Colonic mucosa (tissue), 4 donors: Measurements from ENCODE around the gene FGD2. TPM values are rescaled to one million over a fixed set of nuclear protein-coding genes. Genes with fewer than 3 reads are reported as not detected.

ENCODE experiments used
- DNase-seq: peaks from one replicate; pipeline ENCODE4 v3.0.0-alpha.2; 2020
- H3K27ac ChIP-seq: fragments of 200-600 bp; one replicate; pipeline ENCODE4 v1.8.0; 2021
- H3K27me3 ChIP-seq: fragments of 200-600 bp; one replicate; pipeline ENCODE4 v1.8.0; 2021
- H3K36me3 ChIP-seq: fragments of 200-600 bp; one replicate; pipeline ENCODE4 v1.8.0; 2021
- H3K4me1 ChIP-seq: fragments of 200-600 bp; one replicate; pipeline ENCODE4 v1.8.0; 2021; ENCODE audit warnings: mild to moderate bottlenecking
- H3K4me3 ChIP-seq: fragments of 200-600 bp; one replicate; pipeline ENCODE4 v1.8.0; 2021
- H3K9ac ChIP-seq, 2 donors: one replicate each; pipeline ENCODE4 v1.7.0; 2013; ENCODE audit warnings: control low read depth in 2 of 2, low read depth in 2 of 2, low read length in 2 of 2
- H3K9me3 ChIP-seq: fragments of 200-600 bp; one replicate; pipeline ENCODE4 v1.8.0; 2021
- CTCF ChIP-seq: fragments of 200-600 bp; IDR thresholded peaks from one replicate; pipeline ENCODE4 v1.8.0; 2022; ENCODE audit warnings: antibody characterized with exemption, mild to moderate bottlenecking
- intact Hi-C: fragments of 100-400 bp; cut with DNase I; formaldehyde crosslinking; loops from one replicate; pipeline ENCODE4 v1.14.1; 2022
- total RNA-seq, 2 donors: library from RNA; stranded (reverse); fragmentation: NEBNext Ultra II Directional in 1 of 2; extraction: Animal tissue kit (Norgen Biotek cat#: 25700) in 1 of 2; gene quantifications; one replicate each; pipeline ENCODE4 v1.2.1, GENCODE V29; 2021
- donor health status: healthy.
- donor health status: DM: no; HTN: no; CAD: no.
- donor health status: DM: no; HTN: no; CAD: no.

Gene FGD2
- total RNA-seq, 2 donors from 2014 or later: 3.6 to 3.8 TPM

- H3K36me3 ChIP-seq: peaks cover 25% of the 10 kb centered on the region
- no peak for TF ChIP-seq CTCF
- no peaks in the 10 kb centered on the region for H3K4me1 ChIP-seq
- H3K27me3 ChIP-seq: no peaks in the 10 kb centered on the region
- no peak for DNase-seq
- no peak overlapping the region for H3K27ac ChIP-seq
- no peak overlapping the region for H3K9ac ChIP-seq
- intact Hi-C loops: loop anchor here (5.0 kb wide), 1 partner anchor 81 kb away; no protein-coding TSS in a partner anchor
- no peak overlapping the region for H3K4me3 ChIP-seq
- H3K9me3 ChIP-seq: no peaks in the 10 kb centered on the region
Observed at GRCh38 chr6:36978421-36979346, 26.8 kb upstream of the FGD2 start.

DNA sequence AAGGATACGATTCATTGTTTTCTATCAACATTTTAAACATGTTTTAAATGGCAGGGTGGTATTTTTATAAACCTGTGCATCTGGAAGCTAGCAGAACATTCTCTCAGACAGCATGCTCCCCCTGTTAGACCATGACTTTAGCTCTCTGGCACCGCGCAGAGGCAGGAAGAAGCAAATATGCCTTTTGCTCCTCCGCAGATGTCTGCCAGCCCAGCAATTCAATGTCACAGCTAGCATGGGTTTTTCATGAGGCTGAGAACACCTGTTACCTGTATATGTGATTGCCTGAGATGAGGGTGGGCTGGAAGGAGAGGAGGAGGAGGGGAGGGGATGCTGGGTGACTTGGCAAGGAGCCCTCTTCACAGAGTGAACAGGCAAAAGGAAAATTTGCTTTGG, 26.1 kb upstream of the FGD2 start:
- peak; percentile 34 for DNase-seq
- Histone ChIP-seq H3K9me3 (no peaks in the 10 kb centered on the region), H3K4me3 (no peak overlapping the region), H3K27ac (no peak overlapping the region), H3K36me3 (peaks cover 23% of the 10 kb centered on the region), H3K27me3 (no peaks in the 10 kb centered on the region), H3K9ac (no peak overlapping the region), H3K4me1 (peaks cover 2% of the 10 kb centered on the region)
- intact Hi-C loops: loop anchor here (5.0 kb wide), 1 partner anchor 82 kb away; no protein-coding TSS in a partner anchor
- peak; percentile 23 for TF ChIP-seq CTCF

- TF ChIP-seq CTCF: no peak
- no peak overlapping the region for H3K4me3 ChIP-seq
- no peaks in the 10 kb centered on the region for H3K9me3 ChIP-seq
- peaks cover 21% of the 10 kb centered on the region for H3K36me3 ChIP-seq
- H3K4me1 ChIP-seq: peaks cover 2% of the 10 kb centered on the region
- H3K9ac ChIP-seq: no peak overlapping the region
- intact Hi-C loops: loop anchor here (10.0 kb wide), 1 partner anchor 215 kb away; no protein-coding TSS in a partner anchor
- H3K27me3 ChIP-seq: no peaks in the 10 kb centered on the region
- H3K27ac ChIP-seq: no peak overlapping the region
- DNase-seq: no peak
Observed at GRCh38 chr6:36980129-36980528, 25.3 kb upstream of the FGD2 start.

- peaks cover 2% of the 10 kb centered on the region for H3K4me1 ChIP-seq
- H3K4me3 ChIP-seq: no peak overlapping the region
- H3K9ac ChIP-seq: no peak overlapping the region
- no peaks in the 10 kb centered on the region for H3K9me3 ChIP-seq
- TF ChIP-seq CTCF: no peak
- intact Hi-C loops: loop anchor here (10.0 kb wide), 1 partner anchor 216 kb away; no protein-coding TSS in a partner anchor
- no peak overlapping the region for H3K27ac ChIP-seq
- DNase-seq: no peak
- H3K36me3 ChIP-seq: peaks cover 16% of the 10 kb centered on the region
- no peaks in the 10 kb centered on the region for H3K27me3 ChIP-seq
Observed at GRCh38 chr6:36980876-36981619, 24.4 kb upstream of the FGD2 start.

DNA sequence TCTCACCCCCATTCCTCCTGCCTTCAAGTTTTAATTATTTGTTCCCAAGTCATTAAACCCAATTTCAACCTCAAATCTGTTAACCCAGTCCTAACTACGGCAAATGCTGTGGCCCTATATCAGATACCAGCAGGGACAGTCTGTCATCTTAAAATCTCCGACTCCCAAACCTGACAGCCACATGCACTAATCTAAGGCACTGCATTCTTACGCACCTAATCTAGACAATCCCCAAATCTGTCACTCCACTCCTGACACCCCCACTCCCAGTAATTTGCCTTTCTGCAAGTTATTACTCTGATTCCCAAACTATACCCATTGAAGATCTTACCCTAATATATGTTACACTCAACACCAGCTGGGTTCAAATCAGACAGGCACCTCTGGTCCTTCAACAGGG, 21.9 kb upstream of the FGD2 start:
- H3K27me3 ChIP-seq: no peaks in the 10 kb centered on the region
- intact Hi-C loops: loop anchor here (10.0 kb wide), 1 partner anchor 219 kb away; no protein-coding TSS in a partner anchor
- no peak for TF ChIP-seq CTCF
- no peaks in the 10 kb centered on the region for H3K9me3 ChIP-seq
- H3K9ac ChIP-seq: no peak overlapping the region
- no peak overlapping the region for H3K4me3 ChIP-seq
- no peaks in the 10 kb centered on the region for H3K36me3 ChIP-seq
- DNase-seq: no peak
- no peak overlapping the region for H3K27ac ChIP-seq
- H3K4me1 ChIP-seq: peaks cover 2% of the 10 kb centered on the region
